ENCODE results near the gene FOXA1. TPM values are rescaled to one million over a fixed set of nuclear protein-coding genes. Genes with fewer than 3 reads are reported as not detected.

The FOXA1 gene
- total and polyA plus RNA-seq, 9 of the 15 experiments (the other 6 are each of a cell fraction or from before 2014, with no cell fraction given): 0.20 to 3.0 (median 1.3) TPM

GRCh38 chr14:37595809-37596621 lies 966 bp upstream of the FOXA1 start (continued):
- no peak for TF ChIP-seq SPI1 (IDR thresholded peaks at IDR 0.05; ENCODE audit: borderline replicate concordance, low read depth, low read length)
- TF ChIP-seq, protein P1, sequence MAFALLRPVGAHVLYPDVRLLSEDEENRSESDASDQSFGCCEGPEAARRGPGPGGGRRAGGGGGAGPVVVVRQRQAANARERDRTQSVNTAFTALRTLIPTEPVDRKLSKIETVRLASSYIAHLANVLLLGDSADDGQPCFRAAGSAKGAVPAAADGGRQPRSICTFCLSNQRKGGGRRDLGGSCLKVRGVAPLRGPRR (CRISPR knock-in tag; IDR thresholded peaks at IDR 0.05): no peak
- TF ChIP-seq, protein P2, sequence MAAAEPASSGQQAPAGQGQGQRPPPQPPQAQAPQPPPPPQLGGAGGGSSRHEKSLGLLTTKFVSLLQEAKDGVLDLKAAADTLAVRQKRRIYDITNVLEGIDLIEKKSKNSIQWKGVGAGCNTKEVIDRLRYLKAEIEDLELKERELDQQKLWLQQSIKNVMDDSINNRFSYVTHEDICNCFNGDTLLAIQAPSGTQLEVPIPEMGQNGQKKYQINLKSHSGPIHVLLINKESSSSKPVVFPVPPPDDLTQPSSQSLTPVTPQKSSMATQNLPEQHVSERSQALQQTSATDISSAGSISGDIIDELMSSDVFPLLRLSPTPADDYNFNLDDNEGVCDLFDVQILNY (CRISPR knock-in tag; IDR thresholded peaks at IDR 0.05): no peak
- TF ChIP-seq JUNB (CRISPR knock-in tag; conservative IDR thresholded peaks at IDR 0.05): no peak
- TF ChIP-seq ZFP1 (CRISPR knock-in tag; IDR thresholded peaks at IDR 0.05): no peak
- peak in 1 of 2 experiments; percentile 44; a peak in 1 of 4 replicates for TF ChIP-seq RCOR1 (IDR thresholded peaks at IDR 0.05; ENCODE audit: borderline replicate concordance in 1 of 2, low read depth in 2 of 2, low read length in 2 of 2)
- TF ChIP-seq ZBTB5 (IDR thresholded peaks at IDR 0.05): peak; percentile 93
- 0 out of 2 replicates have a peak, but pooled peaks have one; percentile 28 for TF ChIP-seq SP1 (CRISPR knock-in tag; IDR thresholded peaks at IDR 0.05)
- TF ChIP-seq ZFP30 (CRISPR knock-in tag; IDR thresholded peaks at IDR 0.05; ENCODE audit: borderline replicate concordance): no peak
- TF ChIP-seq MEIS2 (IDR thresholded peaks at IDR 0.05; ENCODE audit: partially characterized antibody): no peak
- TF ChIP-seq EP400 (IDR thresholded peaks at IDR 0.05): peak; percentile 27
- no peak for TF ChIP-seq ZZZ3 (IDR thresholded peaks at IDR 0.05)
- TF ChIP-seq TAL1 (IDR thresholded peaks at IDR 0.05): no peak
- TF ChIP-seq LEF1 (IDR thresholded peaks at IDR 0.05): peak; percentile 54; the same call in 1 of the 2 replicates
- TF ChIP-seq, protein P3, sequence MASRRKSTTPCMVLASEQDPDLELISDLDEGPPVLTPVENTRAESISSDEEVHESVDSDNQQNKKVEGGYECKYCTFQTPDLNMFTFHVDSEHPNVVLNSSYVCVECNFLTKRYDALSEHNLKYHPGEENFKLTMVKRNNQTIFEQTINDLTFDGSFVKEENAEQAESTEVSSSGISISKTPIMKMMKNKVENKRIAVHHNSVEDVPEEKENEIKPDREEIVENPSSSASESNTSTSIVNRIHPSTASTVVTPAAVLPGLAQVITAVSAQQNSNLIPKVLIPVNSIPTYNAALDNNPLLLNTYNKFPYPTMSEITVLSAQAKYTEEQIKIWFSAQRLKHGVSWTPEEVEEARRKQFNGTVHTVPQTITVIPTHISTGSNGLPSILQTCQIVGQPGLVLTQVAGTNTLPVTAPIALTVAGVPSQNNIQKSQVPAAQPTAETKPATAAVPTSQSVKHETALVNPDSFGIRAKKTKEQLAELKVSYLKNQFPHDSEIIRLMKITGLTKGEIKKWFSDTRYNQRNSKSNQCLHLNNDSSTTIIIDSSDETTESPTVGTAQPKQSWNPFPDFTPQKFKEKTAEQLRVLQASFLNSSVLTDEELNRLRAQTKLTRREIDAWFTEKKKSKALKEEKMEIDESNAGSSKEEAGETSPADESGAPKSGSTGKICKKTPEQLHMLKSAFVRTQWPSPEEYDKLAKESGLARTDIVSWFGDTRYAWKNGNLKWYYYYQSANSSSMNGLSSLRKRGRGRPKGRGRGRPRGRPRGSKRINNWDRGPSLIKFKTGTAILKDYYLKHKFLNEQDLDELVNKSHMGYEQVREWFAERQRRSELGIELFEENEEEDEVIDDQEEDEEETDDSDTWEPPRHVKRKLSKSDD (conservative IDR thresholded peaks at IDR 0.05; ENCODE audit: low read length): no peak
- TF ChIP-seq SMAD3 (CRISPR knock-in tag; conservative IDR thresholded peaks at IDR 0.05): no peak
- TF ChIP-seq UBTF (IDR thresholded peaks at IDR 0.05; ENCODE audit: borderline replicate concordance in 1 of 2, low read depth in 2 of 2, low read length in 2 of 2): no peak
